Head of caudate nucleus (tissue), 42 donors: ENCODE results near the gene CACNA1I.

ENCODE experiments used
- DNase-seq, 42 donors: peaks; one replicate each; pipeline versions ENCODE4 v3.0.0 to v3.0.0-alpha.2; 2020 to 2021; ENCODE audit warnings: mixed read lengths in 7 of 42
- intact Hi-C: fragments of 100-400 bp; cut with DNase I; formaldehyde crosslinking; loops from one replicate; pipeline ENCODE4 v1.15.0; 2022

Gene CACNA1I

GRCh38 chr22:39655004-39655579 is 84.5 kb downstream of the CACNA1I start:
- intact Hi-C loops = no loop called here
- peak in 1 of 42 donors; percentile 22 for DNase-seq

DNA sequence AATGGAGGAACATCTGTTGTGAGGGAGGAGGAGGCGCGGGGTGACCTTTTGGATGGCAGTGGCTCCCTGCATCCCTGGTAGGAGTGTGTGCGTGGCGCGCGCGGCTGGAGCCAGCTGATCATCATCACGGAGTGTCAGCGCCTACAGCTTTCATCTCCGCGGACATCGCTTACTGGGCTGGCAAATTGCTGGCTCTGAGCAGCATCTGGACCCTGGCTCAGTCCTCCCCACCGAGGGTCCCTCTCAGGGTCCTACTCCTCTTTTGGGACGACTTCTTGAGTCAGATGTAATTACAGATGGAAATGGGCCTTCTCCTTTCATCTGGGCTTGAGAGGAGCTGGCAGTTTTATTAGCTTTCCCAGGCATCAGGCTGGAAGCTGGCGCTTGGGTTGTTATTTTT is 85.3 kb downstream of the CACNA1I start:
- no peak for DNase-seq
- intact Hi-C loops = no loop called here

DNA sequence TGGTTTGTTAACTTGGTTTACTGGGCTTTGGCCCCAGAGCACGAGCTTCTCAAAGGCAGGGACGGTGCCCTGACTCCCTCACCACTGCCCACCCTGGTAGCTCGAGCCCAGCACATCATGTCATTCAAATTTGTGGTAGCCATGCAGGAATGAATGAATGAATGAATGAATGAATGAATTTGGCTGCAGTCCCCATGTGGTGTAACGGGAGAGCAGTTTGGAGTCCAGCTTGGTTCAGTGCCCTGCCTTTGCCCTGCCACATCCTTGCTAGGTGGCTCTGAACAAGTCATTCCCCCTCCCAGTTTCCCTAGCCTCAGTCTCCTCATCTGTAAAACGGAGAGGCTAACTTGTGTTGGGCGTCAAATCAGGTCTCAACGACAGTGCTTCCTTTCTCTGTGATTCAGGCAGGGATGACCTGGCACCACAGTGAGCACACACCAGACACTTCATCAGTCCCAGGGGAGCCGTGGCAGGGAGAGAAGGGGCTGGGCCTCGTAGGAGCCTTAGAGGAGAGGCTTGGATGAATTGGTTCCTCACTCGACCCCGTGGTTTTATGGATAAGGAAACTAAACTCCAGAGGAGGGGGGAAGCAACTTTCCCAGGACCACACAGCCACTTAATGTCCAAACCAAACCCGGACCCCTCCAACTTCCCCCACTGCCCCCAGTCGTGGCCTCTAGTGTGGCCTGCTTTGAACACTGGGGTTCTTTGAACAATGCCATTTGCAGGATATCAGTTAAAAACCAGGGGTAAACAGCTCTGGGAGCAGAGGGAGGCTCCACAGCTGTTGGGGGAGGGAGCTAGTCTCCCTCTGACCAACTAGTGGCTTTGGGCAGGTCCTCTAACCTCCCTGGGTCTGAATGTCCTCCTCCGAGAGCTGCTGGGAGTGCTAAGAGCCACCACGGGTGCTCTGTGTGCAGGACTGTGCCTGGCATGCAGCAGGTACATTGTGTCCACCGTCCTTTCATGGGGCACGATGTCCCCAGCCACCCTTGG is 86.2 kb downstream of the CACNA1I start:
- DNase-seq = no peak
- intact Hi-C loops = no loop called here

DNA sequence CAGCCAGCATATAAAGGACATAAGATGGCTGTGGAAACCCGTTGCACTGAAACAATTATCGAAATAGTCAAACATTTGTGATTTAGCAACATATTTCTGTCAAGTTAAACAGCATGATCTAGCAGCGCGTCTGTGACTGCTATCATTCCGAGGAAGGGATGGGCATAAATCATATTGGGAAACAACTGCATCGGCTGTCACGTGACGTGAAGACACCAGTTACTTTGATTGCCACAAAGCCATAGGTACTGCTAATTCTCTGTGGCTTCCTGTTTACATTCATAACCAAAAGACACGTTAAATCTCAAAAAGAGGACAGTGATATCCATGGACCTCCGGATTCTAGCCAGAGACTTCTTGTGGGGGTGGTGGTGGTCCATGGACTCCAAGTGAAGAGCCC is 87.8 kb downstream of the CACNA1I start:
- DNase-seq = no peak
- intact Hi-C loops = no loop called here

DNA sequence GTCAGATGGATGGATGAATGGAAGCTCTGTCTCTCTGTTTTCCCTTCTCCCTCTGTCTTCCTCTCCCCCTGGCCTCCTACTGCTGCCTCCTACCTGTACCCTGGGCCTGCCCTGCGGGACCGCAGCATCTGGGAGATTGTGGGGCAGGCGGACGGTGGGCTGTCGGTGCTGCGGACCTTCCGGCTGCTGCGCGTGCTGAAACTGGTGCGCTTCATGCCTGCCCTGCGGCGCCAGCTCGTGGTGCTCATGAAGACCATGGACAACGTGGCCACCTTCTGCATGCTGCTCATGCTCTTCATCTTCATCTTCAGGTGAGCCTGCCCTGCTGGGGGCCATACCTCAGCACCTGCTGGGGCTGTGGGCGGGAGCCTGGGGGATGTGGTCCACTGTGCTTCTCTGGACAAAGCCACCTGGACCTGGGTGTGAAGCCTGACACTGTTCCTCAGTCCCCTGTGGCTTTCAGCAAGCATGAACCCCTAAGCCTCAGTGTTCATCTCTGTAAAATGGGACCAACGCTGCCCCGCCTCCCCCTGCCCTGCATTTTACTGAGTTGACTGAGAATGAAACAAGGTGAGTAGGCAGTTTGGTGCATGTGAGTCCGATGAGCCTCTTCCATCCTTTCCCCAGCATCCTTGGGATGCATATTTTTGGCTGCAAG is 88.4 kb downstream of the CACNA1I start:
- intact Hi-C loops = no loop called here
- no peak for DNase-seq

- DNase-seq = no peak
- intact Hi-C loops = no loop called here
Observed at GRCh38 chr22:39661501-39661841, 90.9 kb downstream of the CACNA1I start.

GRCh38 chr22:39661842-39662685 is 91.5 kb downstream of the CACNA1I start:
- no peak for DNase-seq
- intact Hi-C loops = no loop called here

DNA sequence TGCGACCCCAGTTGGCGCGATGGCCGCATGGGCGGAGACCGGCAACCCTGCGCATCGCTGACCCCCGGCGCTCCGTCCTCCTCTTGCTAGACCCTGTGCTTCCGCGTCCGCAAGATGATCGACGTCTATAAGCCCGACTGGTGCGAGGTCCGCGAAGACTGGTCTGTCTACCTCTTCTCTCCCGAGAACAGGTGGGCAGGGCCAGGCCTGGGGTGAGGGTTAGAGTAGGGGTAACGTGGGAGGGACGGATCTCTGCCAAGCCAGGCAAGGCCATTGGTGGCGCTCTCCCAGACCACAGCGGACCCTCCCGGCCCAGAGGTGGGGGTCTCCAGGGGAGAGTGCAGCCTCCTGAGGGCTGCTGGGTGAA is 92.1 kb downstream of the CACNA1I start:
- intact Hi-C loops = no loop called here
- DNase-seq = no peak

DNA sequence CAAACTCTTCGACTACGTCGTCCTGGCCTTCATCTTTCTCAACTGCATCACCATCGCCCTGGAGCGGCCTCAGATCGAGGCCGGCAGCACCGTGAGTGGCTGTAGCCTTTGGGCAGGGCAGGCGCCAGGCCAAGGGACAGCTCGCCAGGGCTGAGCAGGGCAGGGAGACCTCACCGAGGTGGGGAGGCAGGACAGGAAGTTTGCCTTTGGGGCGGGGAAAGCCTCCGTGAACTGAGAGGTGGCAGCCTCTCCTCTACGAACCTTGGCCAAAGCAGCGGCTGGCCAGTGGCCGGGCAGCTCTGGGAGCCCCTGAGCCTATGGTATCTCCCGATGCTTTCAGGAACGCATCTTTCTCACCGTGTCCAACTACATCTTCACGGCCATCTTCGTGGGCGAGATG is 93.2 kb downstream of the CACNA1I start:
- intact Hi-C loops = no loop called here
- no peak for DNase-seq

DNA sequence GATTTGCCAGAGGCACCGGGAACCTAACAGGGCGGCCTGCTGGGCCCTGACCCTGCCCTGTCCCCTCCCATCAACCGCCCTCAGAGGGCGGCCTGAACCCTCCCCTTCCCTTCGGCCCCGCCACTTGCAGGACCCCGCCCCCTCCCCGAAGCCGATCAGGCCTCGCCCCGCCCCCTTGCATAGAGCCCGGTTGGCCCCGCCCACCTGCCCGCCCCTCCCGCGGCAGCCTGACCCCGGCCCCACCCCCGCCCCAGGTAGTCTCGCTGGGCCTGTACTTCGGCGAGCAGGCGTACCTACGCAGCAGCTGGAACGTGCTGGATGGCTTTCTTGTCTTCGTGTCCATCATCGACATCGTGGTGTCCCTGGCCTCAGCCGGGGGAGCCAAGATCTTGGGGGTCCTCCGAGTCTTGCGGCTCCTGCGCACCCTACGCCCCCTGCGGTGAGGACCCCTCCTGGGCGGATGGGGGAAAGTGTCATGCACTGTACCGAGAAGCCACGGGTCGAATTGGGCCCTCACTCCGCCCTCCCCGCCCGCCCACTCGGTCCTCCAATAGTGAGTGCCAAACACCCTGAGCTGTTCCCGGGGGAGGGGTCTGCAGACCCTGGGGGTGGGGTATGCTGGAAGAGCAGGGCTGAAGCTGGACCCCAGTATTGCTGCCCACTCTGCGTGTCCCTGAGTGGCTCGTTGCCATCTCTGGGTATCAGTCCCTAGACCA is 94.1 kb downstream of the CACNA1I start:
- DNase-seq = no peak
- intact Hi-C loops = no loop called here

DNA sequence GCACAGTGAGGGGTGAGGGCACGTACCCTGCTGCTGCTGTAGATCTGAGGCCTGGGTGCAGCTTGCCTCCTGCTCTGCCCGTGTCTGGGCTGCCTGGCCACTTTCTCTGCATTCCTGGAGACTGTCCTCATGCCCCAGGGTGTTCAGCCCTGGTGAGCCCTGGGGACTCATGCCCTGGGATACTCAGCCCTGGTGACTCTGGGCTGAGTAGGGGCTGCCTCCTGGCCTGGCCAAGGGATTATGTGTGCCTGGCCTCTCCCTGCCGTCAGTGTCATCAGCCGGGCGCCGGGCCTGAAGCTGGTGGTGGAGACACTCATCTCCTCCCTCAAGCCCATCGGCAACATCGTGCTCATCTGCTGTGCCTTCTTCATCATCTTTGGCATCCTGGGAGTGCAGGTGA is 94.7 kb downstream of the CACNA1I start:
- intact Hi-C loops = no loop called here
- DNase-seq = no peak

DNA sequence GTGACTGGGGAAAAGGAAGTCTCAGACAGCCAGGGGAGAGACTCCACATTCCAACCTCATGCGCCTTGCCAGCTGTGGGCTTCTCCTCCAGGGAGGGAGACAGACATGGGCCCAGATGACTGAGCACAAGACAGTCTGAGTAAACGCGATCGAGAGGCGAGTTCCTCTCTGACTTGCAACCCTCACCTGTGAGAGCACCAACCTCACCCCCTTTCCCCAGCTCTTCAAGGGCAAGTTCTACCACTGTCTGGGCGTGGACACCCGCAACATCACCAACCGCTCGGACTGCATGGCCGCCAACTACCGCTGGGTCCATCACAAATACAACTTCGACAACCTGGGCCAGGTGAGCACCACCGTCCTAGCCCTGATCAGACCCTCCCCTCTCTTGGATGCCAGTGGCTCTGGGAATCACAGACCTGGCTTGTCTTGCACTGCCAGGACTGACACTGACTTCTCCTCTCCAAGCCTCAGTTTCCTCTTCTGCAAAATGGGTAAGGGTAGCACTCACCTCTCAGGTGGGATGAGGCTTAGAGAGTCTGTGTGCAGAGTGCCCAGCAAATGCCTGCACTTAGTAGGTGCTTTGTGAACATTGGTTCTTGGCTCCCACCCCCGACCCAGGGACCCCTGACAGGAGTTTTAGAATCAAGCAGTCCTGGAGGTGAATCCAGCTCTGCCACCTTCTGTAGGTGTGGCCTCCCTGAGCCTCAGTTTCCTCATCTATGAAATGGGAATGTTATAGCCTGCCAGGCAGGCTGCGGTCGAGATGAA is 95.3 kb downstream of the CACNA1I start:
- DNase-seq = no peak
- intact Hi-C loops = no loop called here

- intact Hi-C loops = no loop called here
- no peak for DNase-seq
Observed at GRCh38 chr22:39666495-39666894, 95.9 kb downstream of the CACNA1I start.

DNA sequence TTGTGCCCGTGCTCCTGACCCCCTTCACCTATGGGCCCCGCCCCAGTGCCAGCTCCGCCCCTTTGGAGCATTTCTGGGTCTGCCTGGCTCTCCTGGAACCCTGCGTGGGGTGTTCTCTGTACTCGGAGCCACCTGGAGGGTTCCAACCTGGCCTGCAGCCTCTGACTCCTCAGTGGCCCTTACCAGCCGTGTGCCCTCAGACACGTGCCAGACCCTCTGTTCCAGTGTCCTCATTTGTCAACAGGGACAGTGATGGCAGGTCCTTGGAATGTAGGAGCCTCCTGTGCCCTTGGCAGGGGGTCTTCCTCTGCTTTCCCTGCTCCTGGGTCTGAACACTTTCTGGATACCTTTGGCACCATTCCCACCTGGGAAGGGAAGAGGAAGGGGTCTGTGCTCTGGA is 96.4 kb downstream of the CACNA1I start:
- intact Hi-C loops = no loop called here
- DNase-seq = no peak

GRCh38 chr22:39669432-39669831 is 98.9 kb downstream of the CACNA1I start:
- intact Hi-C loops = no loop called here
- no peak for DNase-seq

GRCh38 chr22:39671936-39672335 is 101.4 kb downstream of the CACNA1I start:
- DNase-seq = no peak
- intact Hi-C loops = no loop called here

- DNase-seq = no peak
- intact Hi-C loops = no loop called here
Observed at GRCh38 chr22:39674536-39674935, 104.0 kb downstream of the CACNA1I start.

DNA sequence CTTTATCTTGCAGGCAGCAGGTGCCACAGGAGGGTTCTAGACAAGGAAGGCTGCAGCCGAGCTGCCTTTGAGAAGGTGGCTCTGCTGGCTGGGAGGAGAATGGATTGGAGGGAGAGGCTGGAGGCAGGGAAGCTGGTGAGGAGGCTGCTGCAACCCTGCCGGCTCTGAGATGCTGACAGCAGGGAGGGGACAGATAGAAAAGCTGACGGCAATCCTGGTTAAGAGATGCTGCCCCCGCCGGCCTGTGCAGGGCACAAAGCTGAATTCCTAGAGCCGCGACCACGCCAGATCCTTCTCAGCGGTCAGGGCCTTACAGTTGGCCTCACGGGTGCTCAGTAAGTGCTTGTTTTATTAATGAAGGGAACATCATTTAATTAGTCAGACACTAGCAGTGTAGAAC is 105.4 kb downstream of the CACNA1I start:
- peak in 30 of 42 donors; percentile 5 to 80 (median 42) for DNase-seq
- intact Hi-C loops = no loop called here
